Iris pigment epithelial cell (primary cell): ENCODE data around the gene ATP10A.

Source experiments
- DNase-seq: peaks from one replicate; pipeline ENCODE4 v3.0.0-alpha.2; 2011; ENCODE audit warnings: low read depth

Gene ATP10A

GRCh38 chr15:25717457-25718168 is 145.5 kb downstream of the ATP10A start:
- no peak for DNase-seq

GRCh38 chr15:25717127-25717456 is 146.0 kb downstream of the ATP10A start:
- no peak for DNase-seq

- DNase-seq = no peak
These were observed 146.6 kb downstream of the ATP10A start for GRCh38 chr15:25716414-25717126.

GRCh38 chr15:25715536-25716413 is 147.4 kb downstream of the ATP10A start:
- DNase-seq = no peak

- DNase-seq = no peak
These were observed 148.6 kb downstream of the ATP10A start for GRCh38 chr15:25714538-25714840.

GRCh38 chr15:25713736-25714537 is 149.2 kb downstream of the ATP10A start:
- DNase-seq = no peak

GRCh38 chr15:25712961-25713355 is 150.2 kb downstream of the ATP10A start:
- DNase-seq = no peak

- DNase-seq = no peak
These were observed 150.8 kb downstream of the ATP10A start for GRCh38 chr15:25712192-25712960.

- DNase-seq = no peak
These were observed 151.4 kb downstream of the ATP10A start for GRCh38 chr15:25711691-25712090.

- no peak for DNase-seq
These were observed 152.0 kb downstream of the ATP10A start for GRCh38 chr15:25711164-25711563.

- no peak for DNase-seq
These were observed 152.9 kb downstream of the ATP10A start for GRCh38 chr15:25710184-25710583.

- DNase-seq = no peak
These were observed 153.5 kb downstream of the ATP10A start for GRCh38 chr15:25709437-25710159.

- no peak for DNase-seq
These were observed 154.7 kb downstream of the ATP10A start for GRCh38 chr15:25708391-25708790.

- no peak for DNase-seq
These were observed 155.3 kb downstream of the ATP10A start for GRCh38 chr15:25707656-25708365.

GRCh38 chr15:25706176-25706955 is 156.8 kb downstream of the ATP10A start:
- no peak for DNase-seq

- DNase-seq = no peak
These were observed 157.6 kb downstream of the ATP10A start for GRCh38 chr15:25705433-25706115.

GRCh38 chr15:25703726-25704125 is 159.4 kb downstream of the ATP10A start:
- DNase-seq = no peak

- no peak for DNase-seq
These were observed 161.2 kb downstream of the ATP10A start for GRCh38 chr15:25701721-25702465.
